WI38 (cell line): ENCODE data around the gene HK1.
"Not testable (repeated sequence)": the region's sequence is repeated elsewhere in the genome, so short reads cannot be mapped to it uniquely, and the experiment has no call there.

Experiments
- H3K4me3 ChIP-seq: 2 replicates; pipeline ENCODE4 v1.5.1; 2011; ENCODE audit warnings: low read depth, mild to moderate bottlenecking, control low read depth, low read length
- CTCF ChIP-seq: IDR thresholded peaks from 2 replicates; pipeline ENCODE4 v1.5.1; 2012; ENCODE audit warnings: low read depth, mild to moderate bottlenecking, control low read depth, low read length

The HK1 gene

GRCh38 chr10:69439813-69440506 lies 161.7 kb downstream of the HK1 start:
- no peak overlapping the region for H3K4me3 ChIP-seq
- TF ChIP-seq CTCF, result no peak

- H3K4me3 ChIP-seq, result no peak overlapping the region
- no peak for TF ChIP-seq CTCF
Measured at GRCh38 chr10:69443354-69443753, 165.1 kb downstream of the HK1 start.

- no peak for TF ChIP-seq CTCF
- H3K4me3 ChIP-seq, result no peak overlapping the region
Measured at GRCh38 chr10:69445041-69445440, 166.7 kb downstream of the HK1 start.

GRCh38 chr10:69446229-69446628 lies 167.9 kb downstream of the HK1 start:
- TF ChIP-seq CTCF, result no peak
- H3K4me3 ChIP-seq, result no peak overlapping the region

GRCh38 chr10:69446650-69447151 lies 168.4 kb downstream of the HK1 start:
- H3K4me3 ChIP-seq, result no peak overlapping the region
- TF ChIP-seq CTCF, result no peak

- H3K4me3 ChIP-seq, result no peak overlapping the region
- peak; percentile 64 for TF ChIP-seq CTCF
Measured at GRCh38 chr10:69449841-69450240, 171.5 kb downstream of the HK1 start.

GRCh38 chr10:69450395-69450794 lies 172.1 kb downstream of the HK1 start:
- H3K4me3 ChIP-seq, result not testable (repeated sequence)
